ENCODE data around the gene MYH6. TPM values are rescaled to one million over a fixed set of nuclear protein-coding genes. Genes with fewer than 3 reads are reported as not detected.

The MYH6 gene
- total and polyA plus RNA-seq, 2 of the 13 experiments (the other 11 are each of a cell fraction or from before 2014, with no cell fraction given) = 0.01 TPM; not detected in 1

- TF ChIP-seq SNRNP70 (IDR thresholded peaks at IDR 0.05; ENCODE audit: low read depth, low read length) (no peak), HHEX (CRISPR knock-in tag; IDR thresholded peaks at IDR 0.05) (no peak), ETS1 (CRISPR knock-in tag; IDR thresholded peaks at IDR 0.05) (no peak), ZNF230 (CRISPR knock-in tag; IDR thresholded peaks at IDR 0.05) (no peak), MIER2 (CRISPR knock-in tag; IDR thresholded peaks at IDR 0.05) (no peak), GLI4 (CRISPR knock-in tag; IDR thresholded peaks at IDR 0.05; ENCODE audit: borderline replicate concordance) (no peak), TCF7L2 (IDR thresholded peaks at IDR 0.05; ENCODE audit: low read depth, low read length) (no peak), ZNF709 (CRISPR knock-in tag; IDR thresholded peaks at IDR 0.05) (no peak), PITX1 (CRISPR knock-in tag; IDR thresholded peaks at IDR 0.05) (no peak), ZNF75D (CRISPR knock-in tag; IDR thresholded peaks at IDR 0.05; ENCODE audit: borderline replicate concordance) (no peak), GRHL1 (CRISPR knock-in tag; conservative IDR thresholded peaks at IDR 0.05) (no peak), E2F1 (CRISPR knock-in tag; IDR thresholded peaks at IDR 0.05) (no peak), NFYB (CRISPR knock-in tag; IDR thresholded peaks at IDR 0.05) (no peak), GATA4 (IDR thresholded peaks at IDR 0.05; ENCODE audit: borderline replicate concordance, low read depth) (no peak)
Observed at GRCh38 chr14:23434488-23435222, 26.6 kb upstream of the MYH6 start (continued).
